Measurements from ENCODE around the gene KRT15. TPM values are rescaled to one million over a fixed set of nuclear protein-coding genes. Genes with fewer than 3 reads are reported as not detected.

KRT15 gene
- total and polyA plus RNA-seq, 9 of the 15 experiments (the other 6 are each of a cell fraction or from before 2014, with no cell fraction given) = 0.28 to 4.4 (median 0.56) TPM

DNA sequence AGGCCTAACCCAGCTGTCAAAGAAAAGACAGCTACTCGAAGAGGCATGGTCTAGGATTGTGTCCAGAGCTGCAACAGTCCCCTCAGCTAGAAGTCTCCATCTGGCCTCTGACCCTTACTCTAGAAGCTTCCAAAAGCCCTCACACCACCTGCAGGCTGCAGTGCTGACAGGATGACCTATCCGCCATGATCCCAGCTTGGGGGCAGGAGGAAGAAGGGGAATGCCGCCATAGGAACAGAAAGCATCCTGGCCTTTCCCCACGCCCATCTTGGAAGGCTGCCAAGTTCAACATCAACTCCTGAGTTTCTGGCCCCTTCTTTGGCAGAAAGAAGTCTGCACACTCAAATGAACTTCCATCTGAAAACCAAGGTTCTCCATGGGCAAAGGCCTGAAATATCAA is 25.9 kb downstream of the KRT15 start:
- H4K20me1 ChIP-seq (replicated peaks; ENCODE audit: control insufficient read depth, insufficient read depth, low read length) = no peaks in the 10 kb centered on the region; the same call in 1 of the 2 replicates
- no peaks in the 10 kb centered on the region for H3K9me3 ChIP-seq (replicated peaks; ENCODE audit: control insufficient read depth, insufficient read depth, low read depth, low read length)
- in situ Hi-C loops (cut with MboI) (no loop called here), intact Hi-C loops (cut with micrococcal nuclease) (loop anchor here (10.0 kb wide), 1 partner anchor 588 kb away; no protein-coding TSS in a partner anchor)
- H3K4me3 ChIP-seq = no peak overlapping the region
- H3K4me2 ChIP-seq (ENCODE audit: insufficient read depth, low read length) = no peak overlapping the region
- peaks cover 9 to 17% of the 10 kb centered on the region in 2 experiments for H3K4me1 ChIP-seq (replicated peaks in 1 of 2; ENCODE audit: control insufficient read depth in 2 of 2, insufficient read depth in 2 of 2, low read length in 2 of 2)
- FAIRE-seq = peak; percentile 66
- WGBS (ENCODE audit: insufficient coverage, low coverage, missing lambda C conversion rate) = 20% methylated on average over 4 of the region's 4 CpGs
- no peak for ATAC-seq
- no peaks in the 10 kb centered on the region for H3K79me2 ChIP-seq (ENCODE audit: control insufficient read depth, insufficient read depth, low read length)
- peaks cover 2 to 12% of the 10 kb centered on the region in 2 experiments; a peak in 1 of 5 replicates for H3K27me3 ChIP-seq (ENCODE audit: control insufficient read depth in 2 of 2, insufficient read depth in 2 of 2, low read length in 2 of 2)
- H3K27ac ChIP-seq (ENCODE audit: extremely low read depth, low read depth, low read length) = no peak overlapping the region
- POLR2A ChIA-PET = interaction anchor here (0.5 to 1.1 kb wide), 2 partner anchors 15 to 527 kb away, joined by 3 read pairs; no protein-coding TSS in a partner anchor
- peak in 2 of 4 experiments; percentile 29 to 45 for DNase-seq (ENCODE audit: extremely low read depth in 1 of 4, low spot score in 3 of 4)
- CTCF ChIA-PET (ENCODE audit: low intra/inter-chr PET ratio) = no interaction called here
- no peaks in the 10 kb centered on the region for H3K36me3 ChIP-seq (ENCODE audit: control insufficient read depth, insufficient read depth, low read length)
- H3K9ac ChIP-seq (ENCODE audit: insufficient read depth in 1 of 2, low read depth in 2 of 2, low read length in 2 of 2) = no peak overlapping the region
- no peak overlapping the region for H2AFZ ChIP-seq (ENCODE audit: low read depth, low read length)
- TF ChIP-seq GTF2E2 (tag; IDR thresholded peaks at IDR 0.05) (no peak), NFIC (IDR thresholded peaks at IDR 0.05) (peak; percentile 96), E2F3 (CRISPR knock-in tag; IDR thresholded peaks at IDR 0.05) (no peak), NFIX (CRISPR knock-in tag; IDR thresholded peaks at IDR 0.05; ENCODE audit: low read depth) (peak; percentile 39; the same call in 1 of the 2 replicates)
- BruUV-seq (replicated peaks) = no TSS peak
- no peaks in the 10 kb centered on the region for H3K9me1 ChIP-seq (ENCODE audit: control insufficient read depth, insufficient read depth, low read length)

DNA sequence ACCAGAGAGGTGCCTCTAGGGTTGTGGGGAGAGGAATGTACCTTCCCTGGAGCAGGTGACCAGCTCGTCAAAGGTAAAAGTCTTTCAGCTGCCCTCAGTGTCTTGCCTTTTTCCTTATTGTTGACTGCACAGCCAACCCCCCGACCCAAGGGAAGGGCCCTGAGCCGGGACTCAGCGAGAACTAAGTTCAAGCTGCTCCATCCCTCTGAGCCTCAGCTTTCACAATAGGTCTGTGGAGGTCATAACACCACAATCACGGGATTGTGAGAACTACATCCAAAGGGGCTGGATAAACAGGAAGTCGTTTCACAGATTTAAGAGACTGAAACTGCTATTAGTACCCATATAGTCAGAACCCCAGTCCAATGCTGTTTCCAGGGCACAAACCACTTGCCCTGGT is 26.3 kb downstream of the KRT15 start:
- H3K36me3 ChIP-seq (ENCODE audit: control insufficient read depth, insufficient read depth, low read length) = no peaks in the 10 kb centered on the region
- H3K27ac ChIP-seq (ENCODE audit: extremely low read depth, low read depth, low read length) = no peak overlapping the region
- no TSS peak for BruUV-seq (replicated peaks)
- in situ Hi-C loops (cut with MboI) = no loop called here
- peaks cover 5 to 13% of the 10 kb centered on the region in 2 experiments for H3K4me1 ChIP-seq (replicated peaks in 1 of 2; ENCODE audit: control insufficient read depth in 2 of 2, insufficient read depth in 2 of 2, low read length in 2 of 2)
- H3K27me3 ChIP-seq (ENCODE audit: control insufficient read depth in 2 of 2, insufficient read depth in 2 of 2, low read length in 2 of 2) = peaks cover 2 to 14% of the 10 kb centered on the region in 2 experiments; a peak in 1 of 5 replicates
- no peak for ATAC-seq
- no peaks in the 10 kb centered on the region for H3K9me3 ChIP-seq (replicated peaks; ENCODE audit: control insufficient read depth, insufficient read depth, low read depth, low read length)
- no peak for FAIRE-seq
- no peak overlapping the region for H3K9ac ChIP-seq (ENCODE audit: insufficient read depth in 1 of 2, low read depth in 2 of 2, low read length in 2 of 2)
- intact Hi-C loops (cut with micrococcal nuclease) = loop anchor here (10.0 kb wide), 1 partner anchor 588 kb away; no protein-coding TSS in a partner anchor
- WGBS (ENCODE audit: insufficient coverage, low coverage, missing lambda C conversion rate) = 19% methylated on average over 6 of the region's 6 CpGs
- H3K9me1 ChIP-seq (ENCODE audit: control insufficient read depth, insufficient read depth, low read length) = no peaks in the 10 kb centered on the region
- H3K4me2 ChIP-seq (ENCODE audit: insufficient read depth, low read length) = no peak overlapping the region
- DNase-seq (ENCODE audit: extremely low read depth in 1 of 4, low spot score in 3 of 4) = no peak
- no peaks in the 10 kb centered on the region for H3K79me2 ChIP-seq (ENCODE audit: control insufficient read depth, insufficient read depth, low read length)
- H2AFZ ChIP-seq (ENCODE audit: low read depth, low read length) = no peak overlapping the region
- ChIA-PET POLR2A (interaction anchor here (0.5 to 1.1 kb wide), 3 partner anchors 14 to 526 kb away, joined by 3 to 4 read pairs (median 3); partner anchors contain the start of gene KRT19), CTCF (ENCODE audit: low intra/inter-chr PET ratio) (no interaction called here)
- TF ChIP-seq, protein P1, sequence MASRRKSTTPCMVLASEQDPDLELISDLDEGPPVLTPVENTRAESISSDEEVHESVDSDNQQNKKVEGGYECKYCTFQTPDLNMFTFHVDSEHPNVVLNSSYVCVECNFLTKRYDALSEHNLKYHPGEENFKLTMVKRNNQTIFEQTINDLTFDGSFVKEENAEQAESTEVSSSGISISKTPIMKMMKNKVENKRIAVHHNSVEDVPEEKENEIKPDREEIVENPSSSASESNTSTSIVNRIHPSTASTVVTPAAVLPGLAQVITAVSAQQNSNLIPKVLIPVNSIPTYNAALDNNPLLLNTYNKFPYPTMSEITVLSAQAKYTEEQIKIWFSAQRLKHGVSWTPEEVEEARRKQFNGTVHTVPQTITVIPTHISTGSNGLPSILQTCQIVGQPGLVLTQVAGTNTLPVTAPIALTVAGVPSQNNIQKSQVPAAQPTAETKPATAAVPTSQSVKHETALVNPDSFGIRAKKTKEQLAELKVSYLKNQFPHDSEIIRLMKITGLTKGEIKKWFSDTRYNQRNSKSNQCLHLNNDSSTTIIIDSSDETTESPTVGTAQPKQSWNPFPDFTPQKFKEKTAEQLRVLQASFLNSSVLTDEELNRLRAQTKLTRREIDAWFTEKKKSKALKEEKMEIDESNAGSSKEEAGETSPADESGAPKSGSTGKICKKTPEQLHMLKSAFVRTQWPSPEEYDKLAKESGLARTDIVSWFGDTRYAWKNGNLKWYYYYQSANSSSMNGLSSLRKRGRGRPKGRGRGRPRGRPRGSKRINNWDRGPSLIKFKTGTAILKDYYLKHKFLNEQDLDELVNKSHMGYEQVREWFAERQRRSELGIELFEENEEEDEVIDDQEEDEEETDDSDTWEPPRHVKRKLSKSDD (conservative IDR thresholded peaks at IDR 0.05; ENCODE audit: low read length) = no peak
- TF ChIP-seq SPI1 (IDR thresholded peaks at IDR 0.05; ENCODE audit: borderline replicate concordance, low read depth, low read length) = 0 out of 2 replicates have a peak, but pooled peaks have one; percentile 19
- H4K20me1 ChIP-seq (replicated peaks; ENCODE audit: control insufficient read depth, insufficient read depth, low read length) = no peaks in the 10 kb centered on the region; the same call in 1 of the 2 replicates
- H3K4me3 ChIP-seq = no peak overlapping the region
